Astrocyte of the spinal cord (primary cell): ENCODE data around the gene STKLD1.

Experiments
- DNase-seq: peaks from one replicate; pipeline ENCODE4 v3.0.0; 2011; ENCODE audit warnings: low read depth, low spot score
- H3K4me3 ChIP-seq: 2 replicates; pipeline ENCODE4 v1.5.1; 2011; ENCODE audit warnings: low read depth, mild to moderate bottlenecking, low read length, moderate library complexity
- CTCF ChIP-seq: IDR thresholded peaks from 2 replicates; pipeline ENCODE4 v1.5.1; 2012; ENCODE audit warnings: low read depth, mild to moderate bottlenecking, low read length, inconsistent platforms
- in situ Hi-C: cut with HindIII; loops from 2 replicates; pipeline ENCODE4 v1.10.0; 2017; ENCODE audit warnings: low sequenced_read_pairs

The STKLD1 gene

GRCh38 chr9:133377721-133378216 is 1.6 kb downstream of the STKLD1 start:
- H3K4me3 ChIP-seq: no peak overlapping the region
- no peak for TF ChIP-seq CTCF
- DNase-seq: no peak
- in situ Hi-C loops: no loop called here

GRCh38 chr9:133378408-133378962 is 2.3 kb downstream of the STKLD1 start:
- no peak overlapping the region for H3K4me3 ChIP-seq
- in situ Hi-C loops: no loop called here
- DNase-seq: no peak
- no peak for TF ChIP-seq CTCF

- H3K4me3 ChIP-seq: no peak overlapping the region
- no peak for TF ChIP-seq CTCF
- no peak for DNase-seq
- in situ Hi-C loops: no loop called here
These were observed 3.3 kb downstream of the STKLD1 start for GRCh38 chr9:133379153-133380086.

GRCh38 chr9:133380734-133381133 is 4.6 kb downstream of the STKLD1 start:
- no peak for TF ChIP-seq CTCF
- no peak for DNase-seq
- in situ Hi-C loops: no loop called here
- H3K4me3 ChIP-seq: no peak overlapping the region

- H3K4me3 ChIP-seq: no peak overlapping the region
- TF ChIP-seq CTCF: no peak
- no peak for DNase-seq
- in situ Hi-C loops: no loop called here
These were observed 6.5 kb downstream of the STKLD1 start for GRCh38 chr9:133382507-133383141.

GRCh38 chr9:133383438-133383837 is 7.3 kb downstream of the STKLD1 start:
- no peak overlapping the region for H3K4me3 ChIP-seq
- DNase-seq: no peak
- in situ Hi-C loops: no loop called here
- TF ChIP-seq CTCF: no peak
